Measurements from ENCODE around the gene PTBP1.
"Not testable (repeated sequence)": the region's sequence is repeated elsewhere in the genome, so short reads cannot be mapped to it uniquely, and the experiment has no call there.

The PTBP1 gene

DNA sequence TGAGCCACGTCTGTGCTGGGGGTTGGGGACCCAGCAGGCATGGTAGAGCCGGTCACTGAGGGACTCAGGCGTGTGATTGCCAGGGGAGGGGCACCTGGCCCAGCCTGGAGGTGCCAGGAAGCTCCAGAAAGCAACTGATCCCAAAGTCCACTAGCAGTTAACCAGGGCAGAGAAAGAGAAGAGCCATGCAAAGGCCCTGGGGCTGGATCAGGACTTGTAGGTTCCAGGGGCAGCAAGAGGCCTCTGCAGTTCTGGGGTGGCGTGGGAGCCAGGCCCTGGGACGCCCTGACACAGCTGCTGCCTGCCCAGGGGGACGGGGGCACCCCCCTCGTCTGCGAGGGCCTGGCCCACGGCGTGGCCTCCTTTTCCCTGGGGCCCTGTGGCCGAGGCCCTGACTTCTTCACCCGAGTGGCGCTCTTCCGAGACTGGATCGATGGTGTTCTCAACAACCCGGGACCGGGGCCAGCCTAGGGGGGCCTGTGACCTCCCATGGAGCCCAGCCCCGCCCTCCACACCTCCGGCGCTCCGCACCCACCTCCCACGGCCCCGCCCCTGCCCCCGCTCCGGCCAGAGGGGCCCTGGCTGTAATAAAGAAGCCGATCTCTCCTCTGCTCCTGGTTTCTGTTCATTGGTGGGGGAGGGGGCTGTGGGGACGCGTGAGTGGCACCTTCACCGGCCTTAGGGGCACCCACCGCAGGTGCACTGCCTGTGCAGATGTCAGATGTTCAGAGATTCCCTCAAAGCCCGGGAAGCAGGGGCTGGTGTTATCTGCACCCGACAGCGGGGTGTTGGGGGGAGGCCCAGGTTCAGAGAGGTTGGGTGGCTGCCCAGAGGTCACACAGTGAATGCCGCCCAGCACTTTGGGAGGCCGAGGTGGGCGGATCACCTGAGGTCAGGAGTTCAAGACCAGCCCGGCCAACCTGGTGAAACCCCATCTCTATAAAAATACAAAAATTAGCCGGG, 34.4 kb downstream of the PTBP1 start:
- no peak for DNase-seq

DNA sequence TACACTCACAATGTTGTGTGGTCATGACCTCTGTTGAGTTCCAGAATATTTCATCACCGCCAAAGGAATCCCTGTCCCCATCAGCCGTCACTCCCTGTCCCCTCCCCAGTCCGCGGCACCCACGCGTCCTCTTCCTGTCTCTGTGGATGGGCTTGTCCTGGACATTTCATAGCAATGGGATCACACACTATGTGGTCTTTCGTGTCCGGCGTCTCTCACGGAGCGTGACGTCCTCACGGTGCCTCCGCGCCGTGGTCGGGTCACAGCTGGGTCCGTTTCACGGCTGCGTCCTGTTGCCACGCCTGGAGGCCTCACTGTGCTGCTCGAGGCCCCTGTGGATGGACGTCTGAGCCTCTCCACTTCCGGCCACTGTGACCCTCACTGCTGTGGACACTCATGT, 37.0 kb downstream of the PTBP1 start:
- DNase-seq, result no peak

DNA sequence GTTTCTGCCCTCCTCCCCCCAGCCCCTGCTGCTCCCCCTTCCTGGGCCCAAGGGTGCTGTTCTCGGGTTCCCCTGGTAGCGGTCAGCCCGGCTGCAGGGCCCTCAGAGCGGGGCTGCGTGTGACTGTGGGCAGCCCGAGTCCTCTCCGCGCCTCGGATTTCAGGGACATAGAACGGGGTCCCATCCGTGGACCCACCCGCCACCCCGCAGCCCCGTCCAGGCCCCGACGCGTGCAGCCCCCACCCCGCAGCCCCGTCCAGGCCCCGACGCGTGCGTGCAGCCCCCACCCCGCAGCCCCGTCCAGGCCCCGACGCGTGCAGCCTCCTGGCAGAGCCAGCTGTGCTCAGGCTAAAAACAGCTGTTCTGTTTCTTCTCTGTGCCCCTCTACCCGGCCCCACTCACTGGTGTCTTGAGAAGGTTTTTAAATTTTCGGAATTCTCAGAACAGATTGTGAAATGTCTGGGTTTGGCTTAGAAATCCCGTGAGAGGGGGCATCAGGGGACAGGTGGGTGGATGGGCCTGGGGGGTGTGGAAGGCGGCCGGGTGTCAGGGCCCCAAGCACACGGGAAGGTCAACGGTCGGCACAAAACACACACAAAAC, 38.1 kb downstream of the PTBP1 start:
- no peak for DNase-seq

DNA sequence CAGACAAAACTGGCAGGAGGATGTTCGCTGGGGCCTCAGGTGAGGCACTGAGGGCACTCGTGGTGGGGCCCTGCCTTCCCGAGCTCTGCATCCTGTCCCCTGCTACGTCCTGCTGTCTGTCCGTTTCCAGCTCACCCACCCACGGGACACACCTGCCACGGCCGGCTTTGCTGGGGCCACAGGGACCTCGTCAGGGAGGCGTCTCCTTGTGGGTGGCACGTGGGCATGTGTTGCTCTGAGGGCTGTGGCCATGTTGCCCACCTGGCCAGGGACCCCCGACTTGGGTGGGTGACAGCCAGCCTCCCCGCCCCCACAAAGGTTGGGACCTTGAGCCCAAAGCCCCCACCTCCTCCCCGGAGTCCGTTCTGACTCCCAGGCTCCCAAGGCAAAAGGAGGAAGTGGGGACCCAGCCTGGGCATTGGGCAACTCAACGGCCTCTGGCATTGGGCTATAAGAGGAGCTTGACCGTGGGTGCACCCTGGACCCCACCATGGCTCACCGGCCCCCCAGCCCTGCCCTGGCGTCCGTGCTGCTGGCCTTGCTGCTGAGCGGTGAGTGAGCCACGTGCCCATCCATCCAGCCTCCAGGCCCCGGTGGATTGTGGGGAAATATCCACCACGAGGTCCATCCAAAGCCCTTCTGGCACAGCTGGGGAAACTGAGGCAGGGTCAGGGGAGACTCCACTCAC, 43.4 kb downstream of the PTBP1 start, which contains the start of gene PRTN3:
Gene PRTN3 (plus strand): TSS at position 481 of the 688 bp plus-strand sequence. CDS start 10 bp downstream, at position 491.
- no peak for DNase-seq

DNA sequence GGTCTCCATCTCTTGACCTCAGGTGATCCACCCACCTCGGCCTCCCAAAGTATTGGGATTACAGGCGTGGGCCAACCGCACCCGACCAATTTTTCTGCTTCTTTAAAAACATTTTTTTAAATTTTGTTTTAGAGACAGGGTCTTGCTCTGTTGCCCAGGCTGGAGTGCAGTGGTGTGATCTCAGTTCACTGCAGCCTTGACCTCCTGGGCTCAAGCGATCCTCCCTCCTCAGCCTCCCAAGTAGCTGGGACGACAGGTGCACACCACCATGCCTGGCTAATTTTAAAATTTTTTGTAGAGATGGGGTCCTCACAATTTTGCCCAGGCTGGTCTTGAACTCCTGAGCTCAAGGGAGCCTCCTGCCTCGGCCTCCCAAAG, 45.5 kb downstream of the PTBP1 start:
- DNase-seq, result not testable (repeated sequence)

DNA sequence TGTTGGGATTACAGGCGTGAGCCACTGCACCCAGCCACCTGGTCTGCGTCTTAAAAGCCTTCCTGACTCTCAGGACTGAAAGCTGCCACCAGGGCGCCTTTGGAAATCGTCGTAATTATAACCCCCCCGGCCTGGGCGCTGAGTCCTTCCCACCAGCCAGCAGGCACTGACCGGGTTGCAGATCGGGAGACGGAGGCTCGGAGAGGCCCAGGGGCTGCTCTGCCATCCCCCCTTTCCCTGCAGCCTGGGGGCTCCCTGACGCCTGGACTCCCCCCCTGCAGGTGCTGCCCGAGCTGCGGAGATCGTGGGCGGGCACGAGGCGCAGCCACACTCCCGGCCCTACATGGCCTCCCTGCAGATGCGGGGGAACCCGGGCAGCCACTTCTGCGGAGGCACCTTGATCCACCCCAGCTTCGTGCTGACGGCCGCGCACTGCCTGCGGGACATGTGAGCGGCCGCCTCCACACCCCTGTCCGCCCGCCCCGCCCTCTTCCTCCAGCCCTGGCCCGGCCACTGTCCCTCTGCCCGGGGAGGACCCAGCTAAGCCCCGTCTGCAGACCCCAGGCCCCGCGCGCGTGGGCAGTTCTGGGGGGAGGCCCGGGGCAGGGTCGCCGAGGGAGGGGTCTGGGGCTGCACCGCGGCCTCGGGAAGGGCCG, 46.1 kb downstream of the PTBP1 start:
- DNase-seq, result no peak

DNA sequence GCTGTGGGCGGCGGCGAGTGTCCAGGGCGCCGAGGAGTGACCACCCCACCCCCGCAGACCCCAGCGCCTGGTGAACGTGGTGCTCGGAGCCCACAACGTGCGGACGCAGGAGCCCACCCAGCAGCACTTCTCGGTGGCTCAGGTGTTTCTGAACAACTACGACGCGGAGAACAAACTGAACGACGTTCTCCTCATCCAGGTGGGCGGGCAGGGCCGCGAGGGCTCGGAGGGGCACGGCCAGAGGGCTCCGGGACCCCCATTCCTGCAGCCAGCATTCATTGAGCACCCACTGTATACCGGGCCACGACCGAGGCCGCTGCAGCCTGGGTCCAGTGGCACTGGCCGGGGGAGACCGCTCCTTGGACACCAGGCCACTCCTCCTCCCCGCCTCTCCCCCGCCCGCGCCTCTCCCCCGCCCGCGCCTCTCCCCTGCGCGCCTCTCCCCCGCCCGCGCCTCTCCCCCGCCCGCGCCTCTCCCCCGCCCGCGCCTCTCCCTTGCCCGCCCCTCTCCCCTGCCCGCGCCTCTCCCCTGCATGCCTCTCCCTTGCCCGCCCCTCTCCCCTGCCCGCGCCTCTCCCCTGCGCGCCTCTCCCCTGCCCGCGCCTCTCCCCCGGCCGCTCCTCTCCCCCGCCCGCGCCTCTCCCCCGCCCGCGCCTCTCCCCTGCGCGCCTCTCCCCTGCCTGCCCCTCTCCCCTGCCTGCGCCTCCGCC, 46.7 kb downstream of the PTBP1 start:
- DNase-seq, result no peak

DNA sequence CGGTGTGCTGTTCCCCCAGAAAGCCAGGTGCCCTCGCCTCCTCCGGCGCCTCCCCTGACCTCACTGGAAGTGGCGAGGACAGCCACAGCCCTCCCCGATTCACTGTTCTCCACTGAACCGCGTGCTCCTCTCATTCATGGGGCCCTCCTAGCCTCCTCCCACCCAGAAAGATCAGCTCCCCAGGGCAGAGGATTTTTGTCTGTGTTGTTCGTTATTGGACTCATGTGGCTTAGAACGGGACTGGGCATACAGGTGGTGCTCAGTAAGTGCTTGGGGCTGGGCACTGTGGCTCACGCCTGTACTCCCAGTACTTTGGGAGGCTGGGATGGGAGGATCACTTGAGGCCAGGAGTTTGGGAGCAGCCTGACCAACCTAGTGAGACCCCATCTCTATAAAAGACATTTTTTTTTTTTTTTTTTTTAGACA, 47.3 kb downstream of the PTBP1 start:
- no peak for DNase-seq

DNA sequence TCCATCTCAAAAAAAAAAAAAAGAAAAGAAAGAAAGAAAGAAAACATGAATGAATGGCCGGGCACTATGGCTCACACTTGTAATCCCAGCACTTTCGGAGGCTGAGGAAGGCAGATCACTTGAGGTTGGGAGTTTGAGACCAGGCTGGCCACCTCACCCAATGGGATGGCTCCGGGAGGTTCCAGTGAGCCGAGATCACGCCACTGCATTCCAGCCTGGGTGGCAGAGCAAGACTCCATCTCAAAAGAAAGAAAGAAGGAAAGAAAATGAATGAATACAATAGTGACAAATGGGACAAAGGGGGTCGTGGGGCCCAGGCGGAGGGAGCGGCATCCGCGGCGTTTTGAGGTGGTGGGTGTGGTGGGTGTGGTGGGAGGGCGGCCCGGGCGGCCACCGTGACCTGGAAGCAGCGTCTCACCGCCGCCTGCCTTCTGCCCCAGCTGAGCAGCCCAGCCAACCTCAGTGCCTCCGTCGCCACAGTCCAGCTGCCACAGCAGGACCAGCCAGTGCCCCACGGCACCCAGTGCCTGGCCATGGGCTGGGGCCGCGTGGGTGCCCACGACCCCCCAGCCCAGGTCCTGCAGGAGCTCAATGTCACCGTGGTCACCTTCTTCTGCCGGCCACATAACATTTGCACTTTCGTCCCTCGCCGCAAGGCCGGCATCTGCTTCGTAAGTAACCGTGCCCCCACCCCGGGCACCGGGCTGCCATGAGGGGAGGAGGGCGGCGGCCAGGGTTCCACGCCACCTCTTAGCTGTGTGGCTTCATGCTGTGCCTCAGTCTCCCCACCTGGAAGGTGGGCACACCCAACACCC, 48.7 kb downstream of the PTBP1 start:
- no peak for DNase-seq

DNA sequence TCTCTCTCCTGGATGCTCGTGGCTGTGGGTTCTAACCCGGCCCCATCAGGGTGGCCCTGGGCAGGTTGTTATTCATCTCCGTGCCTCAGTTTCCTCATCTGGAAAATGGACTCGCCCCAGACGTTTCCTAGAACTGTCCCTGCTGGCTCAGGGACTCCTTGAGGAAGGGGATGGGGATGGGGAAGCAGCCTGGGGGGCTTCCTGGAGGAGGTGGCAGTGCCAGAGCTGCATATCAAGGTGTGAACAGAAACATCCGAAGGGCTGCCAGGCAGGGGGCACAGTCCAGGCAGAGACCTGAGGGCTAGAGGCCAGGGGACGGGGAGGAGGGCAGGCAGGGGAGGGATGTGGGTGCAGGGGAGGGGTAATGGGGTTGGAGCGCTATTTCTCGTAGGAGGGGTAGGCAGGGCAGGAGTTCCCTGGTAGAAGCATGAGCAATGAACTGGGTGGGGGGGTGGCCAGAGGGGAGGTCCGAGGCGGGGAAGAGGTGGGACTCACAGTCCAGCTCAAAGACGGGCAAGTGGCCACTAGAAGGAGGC, 51.2 kb downstream of the PTBP1 start:
- DNase-seq, result no peak

DNA sequence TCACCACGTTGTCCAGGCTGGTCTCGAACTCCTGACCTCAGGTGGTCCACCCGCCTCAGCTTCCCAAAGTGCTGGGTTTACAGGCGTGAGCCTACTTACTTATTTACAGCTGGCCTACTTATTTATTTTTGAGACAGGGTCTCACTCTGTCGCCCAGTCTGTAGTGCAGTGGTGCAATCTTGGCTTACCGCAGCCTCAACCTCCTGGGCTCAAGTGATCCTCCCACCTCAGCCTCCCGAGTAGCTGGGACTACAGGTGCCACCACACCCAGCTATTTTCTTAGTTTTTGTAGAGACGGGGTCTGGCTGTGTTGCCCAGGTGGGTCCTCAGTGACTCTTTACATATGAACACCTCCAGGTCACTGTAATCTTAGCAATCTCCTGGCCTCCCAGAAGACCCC, 51.9 kb downstream of the PTBP1 start:
- DNase-seq, result not testable (repeated sequence)

DNA sequence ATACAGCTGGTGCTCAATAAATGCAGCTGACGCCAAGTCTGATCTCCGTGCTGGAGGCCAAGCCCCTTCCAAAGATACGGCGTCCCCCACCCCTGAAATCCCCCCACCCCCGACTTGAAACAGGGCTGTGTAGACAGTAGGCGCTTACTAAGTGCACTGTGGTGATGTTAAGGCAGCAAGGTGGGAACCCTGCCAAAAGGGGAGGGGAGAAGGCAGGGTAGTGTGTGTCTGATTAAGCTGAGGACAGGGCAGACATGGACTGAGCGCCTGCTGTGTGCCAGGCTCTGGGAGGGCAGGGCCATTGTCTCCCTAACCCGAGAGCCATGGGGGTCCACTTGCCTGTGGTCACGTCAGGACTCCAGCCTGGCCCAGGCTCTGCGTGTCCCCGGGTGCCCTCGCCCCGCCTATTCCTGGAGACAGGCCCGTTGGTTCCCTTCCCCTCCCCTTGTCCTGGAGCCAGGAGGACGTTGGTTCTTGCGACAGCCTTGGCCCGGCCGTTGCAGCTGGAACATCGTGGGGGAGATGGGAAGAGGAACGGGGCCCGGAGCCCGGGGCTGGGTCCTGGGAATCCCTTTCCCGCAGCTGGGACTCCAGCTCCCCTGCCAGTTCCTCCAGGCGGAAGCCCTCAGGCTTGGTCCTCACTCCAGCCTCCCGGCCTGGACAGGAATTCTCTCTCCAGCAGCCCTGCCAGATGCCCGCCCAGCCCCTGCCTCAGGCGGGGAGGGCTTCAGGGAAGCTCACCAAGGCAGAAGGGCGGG, 53.1 kb downstream of the PTBP1 start:
- no peak for DNase-seq

DNA sequence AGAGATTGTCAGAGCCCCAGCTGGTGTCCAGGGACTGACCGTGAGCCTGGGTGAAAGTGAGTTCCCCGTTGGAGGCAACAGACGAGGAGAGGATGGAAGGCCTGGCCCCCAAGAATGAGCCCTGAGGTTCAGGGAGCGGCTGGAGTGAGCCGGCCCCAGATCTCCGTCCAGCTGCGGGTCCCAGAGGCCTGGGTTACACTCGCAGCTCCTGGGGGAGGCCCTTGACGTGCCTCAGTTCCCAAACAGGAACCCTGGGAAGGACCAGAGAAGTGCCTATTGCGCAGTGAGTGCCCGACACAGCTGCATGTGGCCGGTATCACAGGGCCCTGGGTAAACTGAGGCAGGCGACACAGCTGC, 53.7 kb downstream of the PTBP1 start:
- DNase-seq, result no peak

DNA sequence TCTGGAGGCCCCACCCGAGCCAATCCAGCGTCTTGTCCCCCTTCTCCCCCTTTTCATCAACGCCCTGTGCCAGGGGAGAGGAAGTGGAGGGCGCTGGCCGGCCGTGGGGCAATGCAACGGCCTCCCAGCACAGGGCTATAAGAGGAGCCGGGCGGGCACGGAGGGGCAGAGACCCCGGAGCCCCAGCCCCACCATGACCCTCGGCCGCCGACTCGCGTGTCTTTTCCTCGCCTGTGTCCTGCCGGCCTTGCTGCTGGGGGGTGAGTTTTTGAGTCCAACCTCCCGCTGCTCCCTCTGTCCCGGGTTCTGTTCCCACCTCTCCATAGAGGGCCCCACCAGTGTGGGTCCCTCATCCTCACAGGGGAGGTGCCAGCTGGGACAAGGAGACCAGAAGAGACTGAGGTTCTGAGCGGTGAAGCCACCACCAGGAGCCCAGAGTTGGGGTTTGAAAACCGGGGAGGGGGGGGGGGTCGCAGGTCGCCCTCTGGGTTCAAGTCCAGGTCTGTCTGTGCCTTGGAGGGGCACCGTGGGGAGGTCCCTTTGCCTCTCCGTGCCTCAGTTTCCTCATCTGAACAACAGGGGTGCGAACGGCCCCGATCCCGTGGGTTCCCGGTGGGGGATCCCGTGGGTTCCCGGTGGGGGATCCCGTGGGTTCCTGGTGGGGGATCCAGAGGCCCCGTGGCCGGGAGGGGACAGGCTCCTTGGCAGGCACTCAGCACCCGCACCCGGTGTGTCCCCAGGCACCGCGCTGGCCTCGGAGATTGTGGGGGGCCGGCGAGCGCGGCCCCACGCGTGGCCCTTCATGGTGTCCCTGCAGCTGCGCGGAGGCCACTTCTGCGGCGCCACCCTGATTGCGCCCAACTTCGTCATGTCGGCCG, 55.1 kb downstream of the PTBP1 start, which contains the start of gene ELANE:
Gene ELANE (plus strand): TSS at position 168 of the 878 bp plus-strand sequence. CDS start 26 bp downstream, at position 194.
- DNase-seq, result no peak

DNA sequence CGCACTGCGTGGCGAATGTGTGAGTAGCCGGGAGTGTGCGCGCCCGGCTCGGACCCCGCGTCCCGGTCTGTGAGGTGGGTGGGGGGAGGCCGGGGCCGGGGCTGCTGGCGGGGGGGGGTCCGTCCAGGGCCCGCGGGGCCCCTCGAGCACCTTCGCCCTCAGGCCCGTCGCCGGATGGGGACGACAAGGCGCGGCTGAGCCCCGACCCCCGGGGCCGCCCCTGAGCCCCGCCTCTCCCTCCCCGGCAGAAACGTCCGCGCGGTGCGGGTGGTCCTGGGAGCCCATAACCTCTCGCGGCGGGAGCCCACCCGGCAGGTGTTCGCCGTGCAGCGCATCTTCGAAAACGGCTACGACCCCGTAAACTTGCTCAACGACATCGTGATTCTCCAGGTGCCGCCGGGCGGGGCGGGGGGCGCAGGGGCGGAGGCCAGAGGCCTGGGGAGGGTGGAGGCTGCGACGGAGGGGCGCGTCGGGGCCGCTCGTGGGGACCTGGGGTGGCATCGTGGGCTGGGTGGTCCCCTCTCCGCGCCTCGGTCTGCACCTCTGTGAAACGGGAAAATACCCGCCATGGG, 55.8 kb downstream of the PTBP1 start:
- no peak for DNase-seq

DNA sequence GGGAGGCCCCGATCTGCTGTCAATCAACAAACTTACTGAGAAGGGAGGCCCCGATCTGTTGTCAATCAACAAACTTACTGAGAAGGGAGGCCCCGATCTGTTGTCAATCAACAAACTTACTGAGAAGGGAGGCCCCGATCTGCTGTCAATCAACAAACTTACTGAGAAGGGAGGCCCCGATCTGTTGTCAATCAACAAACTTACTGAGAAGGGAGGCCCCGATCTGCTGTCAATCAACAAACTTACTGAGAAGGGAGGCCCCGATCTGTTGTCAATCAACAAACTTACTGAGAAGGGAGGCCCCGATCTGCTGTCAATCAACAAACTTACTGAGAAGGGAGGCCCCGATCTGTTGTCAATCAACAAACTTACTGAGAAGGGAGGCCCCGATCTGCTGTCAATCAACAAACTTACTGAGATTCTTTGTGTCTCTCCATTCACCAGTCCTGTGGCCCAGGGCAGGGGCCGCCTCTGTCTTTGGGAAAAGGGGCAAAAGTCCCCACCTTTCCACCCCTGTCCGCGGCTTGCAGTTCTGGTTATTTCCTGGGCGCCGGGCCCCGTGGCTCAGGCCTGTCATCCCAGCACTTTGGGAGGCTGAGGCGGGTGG, 56.5 kb downstream of the PTBP1 start:
- DNase-seq, result not testable (repeated sequence)

DNA sequence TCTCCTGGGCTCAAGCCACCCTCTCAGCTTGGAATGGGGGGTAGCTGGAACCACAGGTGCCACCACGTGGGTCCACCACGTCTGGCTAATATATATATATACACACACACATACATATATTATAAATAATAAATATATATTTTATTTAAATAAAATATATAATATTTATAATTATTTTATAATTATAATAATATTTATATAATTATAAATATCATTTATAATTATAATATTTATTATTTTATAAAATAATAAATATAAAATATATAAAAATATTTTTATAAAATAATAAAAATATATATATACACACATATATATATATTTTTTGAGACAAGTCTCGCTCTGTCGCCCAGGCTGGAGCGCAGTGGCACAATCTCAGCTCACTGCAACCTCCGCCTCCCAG, 57.3 kb downstream of the PTBP1 start:
- no peak for DNase-seq

DNA sequence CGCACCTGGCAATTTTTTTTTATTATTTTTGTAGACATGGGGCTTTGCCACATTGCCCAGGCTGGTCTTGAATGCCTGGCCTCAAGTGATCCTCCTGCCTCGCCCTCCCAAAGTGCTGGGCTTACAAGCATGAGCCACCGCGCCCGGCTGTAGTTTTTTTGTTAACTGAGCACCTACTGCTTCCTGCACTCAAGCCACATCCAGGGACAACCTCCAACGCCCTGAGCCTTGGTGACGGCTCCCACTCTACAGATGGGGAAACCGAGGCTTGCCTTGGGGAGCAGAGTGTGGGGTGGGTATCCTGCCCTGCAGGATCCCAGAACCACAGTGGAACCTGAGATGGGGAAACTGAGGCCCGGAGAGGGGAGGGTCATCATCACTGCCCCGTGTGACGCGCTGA, 57.9 kb downstream of the PTBP1 start:
- DNase-seq, result no peak
